Spleen (tissue), 7 donors: ENCODE data around the gene RHBDD1.

ENCODE experiments used
- CTCF ChIP-seq, 11 experiments: fragments of 200-600 bp in 7 of 11; fragments of 450-650 bp in 4 of 11; sonication (generic) in 4 of 11; IDR thresholded peaks in 8 of 11; conservative IDR thresholded peaks in 3 of 11; 1 replicate in 7 of 11; 2 replicates in 4 of 11; pipeline versions ENCODE4 v1.4.0 to v1.8.0; 2016 to 2021; ENCODE audit warnings: antibody characterized with exemption in 11 of 11, inconsistent platforms in 4 of 11, mild to moderate bottlenecking in 1 of 11
- POLR2A ChIP-seq, 3 donors: fragments of 450-650 bp; IDR thresholded peaks; one replicate each; pipeline ENCODE4 v1.5.1; 2017; ENCODE audit warnings: antibody characterized with exemption in 3 of 3, mild to moderate bottlenecking in 1 of 3
- POLR2AphosphoS5 ChIP-seq, 3 donors: sonication (generic); formaldehyde crosslinking; IDR thresholded peaks; one replicate each; pipeline ENCODE4 v1.5.1; 2017; ENCODE audit warnings: antibody characterized with exemption in 3 of 3
- donor health status: DM: no; HTN: no; CAD: no; lungs with moderate emphysema.
- donor health status: DM: no; HTN: no; CAD: no.
- donor health status: DM: no; HTN: no; CAD: no.

GRCh38 chr2:226895579-226895978, 59.7 kb downstream of the RHBDD1 start:
- no peak for TF ChIP-seq POLR2AphosphoS5 (IDR thresholded peaks at IDR 0.05)
- TF ChIP-seq CTCF (IDR thresholded peaks at IDR 0.05 in 8 of 11, conservative IDR thresholded peaks at IDR 0.05 in 3 of 11): no peak
- no peak for TF ChIP-seq POLR2A (IDR thresholded peaks at IDR 0.05)
